ENCODE data around the gene MGMT.

DNA sequence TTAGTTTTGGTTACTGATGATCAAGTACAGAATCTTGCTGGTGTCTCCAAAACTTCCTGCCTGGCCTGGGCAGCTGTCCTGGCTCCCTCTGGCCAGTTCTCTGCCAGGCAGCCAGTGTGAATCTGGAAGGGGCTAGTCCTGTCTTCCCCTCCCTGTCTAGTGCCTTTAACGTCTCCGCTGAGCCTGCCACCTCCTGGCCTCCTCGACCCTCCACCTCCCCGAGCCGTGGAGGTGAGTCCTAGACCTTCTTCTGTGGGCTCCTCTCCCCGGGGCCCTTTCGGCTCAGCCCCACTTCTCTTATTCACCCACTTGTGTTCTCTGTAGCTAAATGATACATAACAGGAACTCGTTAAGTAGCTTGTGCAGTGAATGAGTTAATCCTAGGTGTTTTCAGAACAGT is 218.2 kb downstream of the MGMT start:
- TF ChIP-seq, protein P1, sequence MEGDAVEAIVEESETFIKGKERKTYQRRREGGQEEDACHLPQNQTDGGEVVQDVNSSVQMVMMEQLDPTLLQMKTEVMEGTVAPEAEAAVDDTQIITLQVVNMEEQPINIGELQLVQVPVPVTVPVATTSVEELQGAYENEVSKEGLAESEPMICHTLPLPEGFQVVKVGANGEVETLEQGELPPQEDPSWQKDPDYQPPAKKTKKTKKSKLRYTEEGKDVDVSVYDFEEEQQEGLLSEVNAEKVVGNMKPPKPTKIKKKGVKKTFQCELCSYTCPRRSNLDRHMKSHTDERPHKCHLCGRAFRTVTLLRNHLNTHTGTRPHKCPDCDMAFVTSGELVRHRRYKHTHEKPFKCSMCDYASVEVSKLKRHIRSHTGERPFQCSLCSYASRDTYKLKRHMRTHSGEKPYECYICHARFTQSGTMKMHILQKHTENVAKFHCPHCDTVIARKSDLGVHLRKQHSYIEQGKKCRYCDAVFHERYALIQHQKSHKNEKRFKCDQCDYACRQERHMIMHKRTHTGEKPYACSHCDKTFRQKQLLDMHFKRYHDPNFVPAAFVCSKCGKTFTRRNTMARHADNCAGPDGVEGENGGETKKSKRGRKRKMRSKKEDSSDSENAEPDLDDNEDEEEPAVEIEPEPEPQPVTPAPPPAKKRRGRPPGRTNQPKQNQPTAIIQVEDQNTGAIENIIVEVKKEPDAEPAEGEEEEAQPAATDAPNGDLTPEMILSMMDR (IDR thresholded peaks at IDR 0.05) = no peak
- TF ChIP-seq POLR2AphosphoS5 (IDR thresholded peaks at IDR 0.05) = no peak
